HG03175 (cell line): Measurements from ENCODE around the gene MLPH.

ENCODE experiments used
- ATAC-seq: cut with Tn5 transposase; IDR thresholded peaks from one replicate; pipeline ENCODE4 v1.9.1; 2021; ENCODE audit warnings: mild to moderate bottlenecking, moderate library complexity; ENCODE audit not compliant: unreplicated experiment

Gene MLPH

DNA sequence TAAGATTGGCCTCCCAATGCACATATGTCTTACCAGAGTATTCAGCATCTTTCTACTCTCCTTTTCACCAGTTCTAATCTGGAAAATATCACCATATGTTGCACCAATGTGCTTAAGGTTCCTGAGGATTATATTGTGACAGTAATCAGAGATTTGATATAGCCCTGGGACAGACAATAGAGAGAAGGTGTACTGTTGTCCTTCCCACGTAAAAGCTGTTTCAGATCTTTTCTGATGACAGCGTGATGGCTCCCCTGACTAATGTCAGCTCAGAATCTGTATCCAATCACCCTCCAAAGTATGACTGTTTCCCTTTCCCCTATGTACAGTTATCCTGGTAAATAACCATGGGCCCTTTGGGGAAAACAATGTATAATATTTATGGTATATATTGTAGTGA, 9.0 kb upstream of the MLPH start:
- ATAC-seq, result no peak

DNA sequence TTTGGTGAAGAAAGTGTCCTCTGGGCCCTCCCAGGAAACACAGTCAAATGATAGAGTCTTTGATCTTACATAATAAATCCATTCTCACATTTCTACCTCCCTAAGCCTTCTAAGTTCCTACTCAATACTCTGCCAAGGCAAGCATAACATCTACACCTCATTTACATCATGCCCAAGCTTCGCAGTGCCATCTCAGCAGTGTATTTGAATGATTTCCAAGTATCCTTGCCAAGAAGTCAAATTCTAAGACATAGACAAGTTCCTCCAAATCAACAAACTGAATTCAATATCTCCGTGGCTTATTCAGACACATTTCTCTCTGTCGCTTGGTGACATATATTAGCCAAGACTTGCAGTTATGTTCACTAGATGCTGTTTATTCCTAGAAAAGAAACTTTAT, 8.1 kb upstream of the MLPH start:
- ATAC-seq, result no peak

DNA sequence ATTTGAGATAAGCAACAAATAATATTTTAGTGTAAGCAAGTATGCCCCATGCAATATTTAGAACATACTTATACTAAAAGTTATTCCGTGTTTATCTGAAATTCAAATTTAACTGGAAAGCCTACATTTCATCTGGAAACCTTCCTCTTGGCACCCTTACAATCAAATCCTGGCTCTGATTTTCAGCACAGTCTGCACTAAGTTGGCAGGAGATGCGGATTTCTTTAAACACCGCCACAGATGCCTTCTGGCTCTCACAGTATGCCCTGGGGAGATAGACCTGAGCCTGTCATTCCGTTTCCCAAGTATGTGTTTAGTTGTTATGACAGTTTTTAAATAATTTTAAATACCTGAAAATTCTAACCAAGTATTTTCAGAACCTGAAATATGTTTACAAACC, 7.3 kb upstream of the MLPH start:
- no peak for ATAC-seq

DNA sequence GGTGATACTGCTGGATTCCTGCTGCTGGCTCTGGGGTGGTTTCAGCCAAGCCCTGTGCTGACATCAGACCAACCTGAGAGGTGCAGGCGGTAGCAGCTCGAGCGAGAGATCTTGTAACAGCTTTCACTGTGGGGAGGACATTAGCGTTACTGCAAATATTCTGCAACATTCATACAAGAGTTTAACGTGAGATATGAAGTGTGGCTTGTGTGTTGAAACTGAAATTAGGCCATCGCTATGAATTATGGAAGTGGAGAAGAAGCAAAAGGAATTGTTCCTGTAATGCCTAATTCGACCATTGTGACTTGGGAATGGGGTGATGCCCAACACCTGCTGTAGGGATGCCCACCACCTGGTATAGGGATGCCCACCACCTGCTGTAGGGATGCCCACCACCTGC, 6.5 kb upstream of the MLPH start:
- ATAC-seq, result no peak

- no peak for ATAC-seq
Measured at GRCh38 chr2:237480988-237481525, 6.0 kb upstream of the MLPH start.

DNA sequence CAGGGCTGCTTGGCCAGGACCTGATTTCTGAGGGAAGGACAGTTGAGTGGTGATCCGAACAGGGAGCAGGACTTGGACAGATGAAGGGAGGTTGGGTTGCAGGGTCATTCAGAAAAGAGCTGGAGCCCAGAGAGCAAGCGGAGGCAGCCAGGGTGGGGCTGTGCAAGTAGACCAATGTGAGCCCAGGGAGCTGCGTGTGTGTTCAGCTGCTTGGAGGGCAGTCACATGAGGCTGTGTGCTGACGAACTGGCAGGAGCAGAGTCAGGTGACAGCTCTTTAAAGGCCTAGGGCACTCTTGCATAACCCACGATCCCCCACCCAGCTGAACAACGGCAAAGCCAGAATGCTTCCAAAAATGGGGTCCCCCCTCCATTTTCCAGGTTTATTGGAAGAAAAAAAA, 4.6 kb upstream of the MLPH start:
- ATAC-seq, result no peak

- ATAC-seq, result no peak
Measured at GRCh38 chr2:237483018-237483731, 3.9 kb upstream of the MLPH start.

GRCh38 chr2:237485304-237485703, 1.7 kb upstream of the MLPH start:
- no peak for ATAC-seq

- ATAC-seq, result no peak
Measured at GRCh38 chr2:237485844-237486243, 1.2 kb upstream of the MLPH start.

GRCh38 chr2:237486334-237486818, 675 bp upstream of the MLPH start:
- ATAC-seq, result no peak

GRCh38 chr2:237487496-237487895, 445 bp downstream of the MLPH start:
- ATAC-seq, result no peak

DNA sequence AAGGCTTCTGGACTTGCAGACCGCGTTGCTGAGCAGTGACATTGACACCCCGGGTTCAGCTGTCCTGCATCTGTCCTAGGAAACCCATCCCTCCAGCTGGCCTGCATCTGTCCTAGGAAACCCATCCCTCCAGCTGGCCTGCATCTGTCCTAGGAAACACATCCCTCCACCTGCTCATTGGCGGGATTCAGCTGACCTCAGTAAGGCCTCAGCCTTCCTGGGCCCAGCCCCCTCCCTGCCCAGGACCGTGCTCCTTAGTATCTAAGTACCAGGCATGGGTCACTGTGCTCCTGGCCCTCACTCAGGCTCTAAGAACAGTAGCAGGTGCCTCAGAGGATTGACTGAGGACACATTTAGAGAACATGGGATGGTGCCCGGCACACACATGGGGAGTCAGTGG, 1.2 kb downstream of the MLPH start:
- ATAC-seq, result no peak

DNA sequence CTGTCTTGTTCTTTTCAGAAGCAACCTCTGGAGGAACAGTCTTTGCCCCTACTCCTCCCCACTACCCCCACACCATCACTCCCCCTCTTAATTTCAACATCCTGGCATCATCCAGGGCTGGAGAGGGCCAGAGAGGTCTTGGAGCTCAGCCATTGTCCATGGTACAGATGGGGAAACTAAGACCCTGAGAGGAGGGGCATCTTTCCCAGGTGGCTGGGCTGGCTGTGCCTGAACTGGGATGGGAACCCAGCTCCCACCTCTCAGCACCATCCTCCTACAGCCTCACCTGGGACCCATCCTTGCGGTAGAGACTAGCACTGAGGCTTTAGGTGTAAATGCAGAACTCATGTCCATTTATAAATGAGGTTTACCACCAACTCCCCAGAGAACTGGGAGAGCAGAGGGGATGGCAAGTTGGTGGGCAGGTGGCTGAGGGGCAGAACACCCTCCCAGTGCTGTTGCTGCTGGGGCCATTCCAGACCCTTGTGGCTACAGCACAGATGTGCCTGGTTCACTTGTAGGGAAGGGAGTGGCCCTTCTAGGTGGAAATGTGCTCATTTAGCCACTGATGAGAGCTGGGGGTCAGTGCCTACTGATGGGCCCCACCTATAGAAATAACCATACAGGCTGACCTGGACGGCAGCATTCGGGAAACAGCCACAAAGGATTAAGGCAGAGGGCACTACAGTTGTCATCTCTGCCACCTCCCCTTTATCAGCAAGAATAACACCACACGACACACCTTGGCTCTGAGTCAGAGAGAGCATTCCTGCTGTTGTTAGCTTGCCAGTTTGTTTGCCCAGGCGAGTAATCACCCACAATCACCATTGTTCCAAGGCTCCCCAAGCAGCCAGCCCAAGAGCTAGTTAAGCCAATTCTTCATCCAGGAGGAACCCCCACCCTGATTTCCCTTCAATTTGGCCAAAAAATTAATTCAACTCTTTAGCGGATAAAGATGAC, 2.1 kb downstream of the MLPH start:
- no peak for ATAC-seq

- no peak for ATAC-seq
Measured at GRCh38 chr2:237490009-237490711, 3.1 kb downstream of the MLPH start.

GRCh38 chr2:237490795-237491194, 3.7 kb downstream of the MLPH start:
- ATAC-seq, result no peak

DNA sequence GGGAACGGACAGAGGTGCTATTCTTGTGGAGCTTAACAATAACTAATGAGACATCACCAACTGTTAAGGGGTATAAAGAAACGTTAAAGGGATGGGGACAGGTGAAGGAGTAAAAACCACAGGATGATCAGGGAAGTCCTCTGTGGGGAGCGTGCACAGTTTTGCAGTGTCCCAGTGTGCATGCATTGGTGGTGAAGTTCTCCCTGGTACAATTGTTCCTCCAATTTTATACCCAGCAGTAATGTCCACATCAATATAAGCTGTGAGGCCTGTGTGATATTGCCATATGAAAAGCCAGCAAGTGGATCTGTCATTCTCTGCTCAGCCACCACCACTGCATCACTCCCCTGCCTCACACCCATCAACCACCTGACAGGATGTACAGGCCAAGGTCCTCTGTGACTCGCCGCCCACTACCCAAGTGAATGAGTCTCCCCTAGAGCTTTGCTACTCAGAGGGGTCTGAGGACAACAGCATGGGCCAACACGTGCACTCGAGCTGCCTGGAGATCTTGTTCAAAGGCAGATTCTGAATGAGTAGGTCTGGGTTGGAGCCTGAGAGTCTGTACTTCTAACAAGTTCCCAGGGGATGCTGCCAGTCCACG, 4.6 kb downstream of the MLPH start:
- no peak for ATAC-seq

DNA sequence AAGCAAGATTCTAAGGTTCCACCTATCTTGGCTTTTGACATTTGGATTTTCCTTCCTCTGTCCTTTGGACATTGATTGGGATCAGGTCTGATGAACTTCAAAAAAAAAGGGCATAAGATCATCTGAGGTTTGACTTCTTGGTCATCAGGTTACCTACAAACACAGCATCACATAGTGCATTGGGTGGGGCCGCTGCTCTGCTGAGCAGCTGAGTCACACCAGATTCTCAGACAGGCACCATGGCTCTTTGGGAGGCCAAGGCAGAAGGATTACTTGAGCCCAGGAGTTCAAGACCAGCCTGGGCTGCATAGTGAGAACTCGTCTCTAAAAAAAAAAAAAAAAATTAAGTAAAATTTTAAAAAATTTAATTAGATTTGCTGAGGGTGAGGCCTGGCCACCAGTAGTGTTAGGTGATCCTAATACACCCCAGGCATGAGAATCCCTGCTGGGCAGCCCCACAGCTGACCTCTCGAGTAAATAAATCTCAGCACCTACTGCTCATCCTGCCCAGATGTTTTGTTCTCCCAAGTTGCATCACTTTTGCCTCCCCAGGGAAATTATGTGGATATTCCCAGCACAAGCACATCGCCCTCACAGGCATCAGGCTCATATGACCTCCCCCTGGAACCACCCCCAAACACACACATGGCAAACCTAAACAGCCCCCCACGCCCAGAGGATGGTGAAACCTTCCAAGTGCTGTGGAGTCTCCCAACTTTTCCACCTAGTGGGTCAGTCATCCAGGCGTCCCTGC, 5.3 kb downstream of the MLPH start:
- ATAC-seq, result no peak

DNA sequence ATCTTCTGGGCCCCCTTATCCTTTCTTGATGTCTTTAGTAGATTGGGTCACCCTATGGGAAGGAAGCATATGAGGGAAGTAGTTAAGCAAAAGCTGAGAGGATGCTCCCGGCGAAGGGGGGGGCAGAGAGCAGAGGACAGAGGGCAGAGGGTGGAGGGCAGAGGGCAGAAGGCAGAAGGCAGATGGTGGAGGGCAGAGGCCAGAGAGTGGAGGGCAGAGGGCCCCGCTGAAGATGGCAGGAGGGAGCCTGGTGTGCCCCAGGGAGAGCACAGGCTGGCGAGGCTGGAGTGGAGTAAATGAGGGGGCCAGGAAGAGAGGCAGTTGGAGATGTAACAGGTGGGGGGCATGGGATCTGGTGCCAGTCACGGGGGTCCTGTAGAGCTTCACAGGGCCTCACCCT, 7.0 kb downstream of the MLPH start:
- ATAC-seq, result no peak

GRCh38 chr2:237495521-237496117, 8.6 kb downstream of the MLPH start:
- ATAC-seq, result no peak

GRCh38 chr2:237496428-237496827, 9.4 kb downstream of the MLPH start:
- ATAC-seq, result no peak
